HG03460 (cell line): ENCODE measurements around the gene GJA9.
"Not testable (repeated sequence)": the region's sequence is repeated elsewhere in the genome, so short reads cannot be mapped to it uniquely, and the experiment has no call there.

Experiments
- ATAC-seq: cut with Tn5 transposase; IDR thresholded peaks from one replicate; pipeline ENCODE4 v1.9.1; 2021; ENCODE audit not compliant: unreplicated experiment

The GJA9 gene

GRCh38 chr1:38875811-38876210, 5.6 kb downstream of the GJA9 start:
- no peak for ATAC-seq

GRCh38 chr1:38873027-38873969, 8.1 kb downstream of the GJA9 start, which contains the start of gene MYCBP:
Gene MYCBP, minus strand, starts transcription at chr1:38873348. Its CDS starts 43 bp downstream, at chr1:38873305.
- peak; percentile 94 for ATAC-seq

- ATAC-seq: peak; percentile 30
These were observed 8.9 kb downstream of the GJA9 start for GRCh38 chr1:38872401-38873026.

GRCh38 chr1:38870996-38871395, 10.4 kb downstream of the GJA9 start:
- no peak for ATAC-seq

- ATAC-seq: no peak
These were observed 14.2 kb downstream of the GJA9 start for GRCh38 chr1:38867208-38867607.

- no peak for ATAC-seq
These were observed 16.2 kb downstream of the GJA9 start for GRCh38 chr1:38865112-38865715.

- ATAC-seq: no peak
These were observed 21.0 kb downstream of the GJA9 start for GRCh38 chr1:38860454-38860795.

- peak; percentile 88 for ATAC-seq
These were observed 21.6 kb downstream of the GJA9 start, which contains the start of gene RRAGC for GRCh38 chr1:38859561-38860453. Gene RRAGC, minus strand, starts transcription at chr1:38859772. Its CDS starts 126 bp downstream, at chr1:38859646.

- ATAC-seq: peak; percentile 39
These were observed 22.4 kb downstream of the GJA9 start for GRCh38 chr1:38858833-38859560.

- no peak for ATAC-seq
These were observed 28.6 kb downstream of the GJA9 start for GRCh38 chr1:38852780-38853179.

- no peak for ATAC-seq
These were observed 33.3 kb downstream of the GJA9 start for GRCh38 chr1:38848071-38848470.

- ATAC-seq: no peak
These were observed 35.2 kb downstream of the GJA9 start for GRCh38 chr1:38846210-38846609.

- not testable (repeated sequence) for ATAC-seq
These were observed 36.3 kb downstream of the GJA9 start for GRCh38 chr1:38845088-38845487.

- ATAC-seq: no peak
These were observed 41.1 kb downstream of the GJA9 start for GRCh38 chr1:38840281-38840680.

GRCh38 chr1:38839363-38839762, 42.0 kb downstream of the GJA9 start:
- no peak for ATAC-seq

- not testable (repeated sequence) for ATAC-seq
These were observed 45.1 kb downstream of the GJA9 start for GRCh38 chr1:38836316-38836715.

GRCh38 chr1:38834937-38835827, 46.2 kb downstream of the GJA9 start:
- peak; percentile 59 for ATAC-seq

GRCh38 chr1:38834221-38834782, 47.1 kb downstream of the GJA9 start:
- no peak for ATAC-seq

GRCh38 chr1:38833146-38833545, 48.2 kb downstream of the GJA9 start:
- no peak for ATAC-seq
